ENCODE results near the gene TRIM9. TPM values are rescaled to one million over a fixed set of nuclear protein-coding genes. Genes with fewer than 3 reads are reported as not detected.

The TRIM9 gene
- total RNA-seq, 1 experiment from 2014 or later = 0.44 TPM

GRCh38 chr14:50999726-51000125 lies 95.2 kb downstream of the TRIM9 start:
- DNase-seq (ENCODE audit: low read depth, low spot score) (no peak), ATAC-seq (no peak)
- in situ Hi-C loops (cut with HindIII; ENCODE audit: low pct_unique_long_range_greater_than_20kb, low sequenced_read_pairs) (no loop called here), intact Hi-C loops (cut with micrococcal nuclease; ENCODE audit: unreplicated experiment) (no loop called here)
- CTCF ChIA-PET = no interaction called here
- Histone ChIP-seq H3K27me3 (ENCODE audit: control insufficient read depth, insufficient read depth, low read length) (no peaks in the 10 kb centered on the region), H3K9me3 (ENCODE audit: control insufficient read depth, insufficient read depth, low read depth, low read length) (no peaks in the 10 kb centered on the region), H3K4me3 (ENCODE audit: low read depth in 2 of 2, low read length in 2 of 2) (no peak overlapping the region), H3K36me3 (ENCODE audit: control insufficient read depth, insufficient read depth, low read length) (no peaks in the 10 kb centered on the region), H3K27ac (ENCODE audit: low read length) (no peak overlapping the region), H3K4me1 (ENCODE audit: control insufficient read depth, insufficient read depth, low read length) (no peaks in the 10 kb centered on the region)
- no TSS peak for BruUV-seq (replicated peaks)
- POLR2A ChIA-PET = no interaction called here
- TF ChIP-seq CTCF (IDR thresholded peaks at IDR 0.05) = no peak
- TF ChIP-seq SIN3A (IDR thresholded peaks at IDR 0.05; ENCODE audit: borderline replicate concordance, insufficient read depth, low read depth, low read length) = no peak
- no peak for TF ChIP-seq TCF7L2 (IDR thresholded peaks at IDR 0.05; ENCODE audit: low read depth, low read length)

GRCh38 chr14:50998612-50999011 lies 96.3 kb downstream of the TRIM9 start:
- H3K27ac ChIP-seq (ENCODE audit: low read length) = no peak overlapping the region
- intact Hi-C loops (cut with micrococcal nuclease; ENCODE audit: unreplicated experiment) (no loop called here), in situ Hi-C loops (cut with HindIII; ENCODE audit: low pct_unique_long_range_greater_than_20kb, low sequenced_read_pairs) (no loop called here)
- ChIA-PET POLR2A (no interaction called here), CTCF (no interaction called here)
- BruUV-seq (replicated peaks) = no TSS peak
- no peak for DNase-seq (ENCODE audit: low read depth, low spot score)
- no peak for ATAC-seq
- no peaks in the 10 kb centered on the region for H3K27me3 ChIP-seq (ENCODE audit: control insufficient read depth, insufficient read depth, low read length)
- TF ChIP-seq TCF7L2 (IDR thresholded peaks at IDR 0.05; ENCODE audit: low read depth, low read length) = no peak
- TF ChIP-seq CTCF (IDR thresholded peaks at IDR 0.05) = no peak
- TF ChIP-seq REST (IDR thresholded peaks at IDR 0.05; ENCODE audit: insufficient read depth in 1 of 2, low read depth in 2 of 2, low read length in 1 of 2) = no peak
- no peak for TF ChIP-seq SIN3A (IDR thresholded peaks at IDR 0.05; ENCODE audit: borderline replicate concordance, insufficient read depth, low read depth, low read length)
- TF ChIP-seq POLR2AphosphoS5 (IDR thresholded peaks at IDR 0.05; ENCODE audit: low read depth, low read length) = no peak
- no peaks in the 10 kb centered on the region for H3K36me3 ChIP-seq (ENCODE audit: control insufficient read depth, insufficient read depth, low read length)
- H3K4me1 ChIP-seq (ENCODE audit: control insufficient read depth, insufficient read depth, low read length) = no peaks in the 10 kb centered on the region
- H3K9me3 ChIP-seq (ENCODE audit: control insufficient read depth, insufficient read depth, low read depth, low read length) = no peaks in the 10 kb centered on the region
- no peak overlapping the region for H3K4me3 ChIP-seq (ENCODE audit: low read depth in 2 of 2, low read length in 2 of 2)

Measured in Panc1 (cell line).